Caki2 (cell line): ENCODE measurements around the gene INTS6. TPM values are rescaled to one million over a fixed set of nuclear protein-coding genes. Genes with fewer than 3 reads are reported as not detected.
A peak's percentile ranks its signal among the peaks of the same experiment; 100 is the strongest.

Experiments used
- DNase-seq: peaks from one replicate; pipeline ENCODE4 v3.0.0-alpha.2; 2015; ENCODE audit warnings: low read depth
- in situ Hi-C: cut with HindIII; loops from 2 replicates; pipeline ENCODE4 v1.10.0; 2016; ENCODE audit warnings: low sequenced_read_pairs, low pct_unique_long_range_greater_than_20kb, mixed read lengths
- total RNA-seq: library from RNA; depleted of rRNA; stranded (reverse); fragments of >200 nt; shearing (Covaris generic); gene quantifications from 2 replicates; pipeline ENCODE4 v1.2.3, GENCODE V29; 2014; ENCODE audit warnings: low replicate concordance; rRNA removed

INTS6 gene
- total RNA-seq: 13.3 and 26.8 TPM in 2 replicates

GRCh38 chr13:51452361-51453206 lies at the start of gene INTS6:
INTS6 (minus strand) TSS chr13:51453036; CDS start chr13:51452525, 511 bp downstream.
- DNase-seq: peak; percentile 97
- in situ Hi-C loops: no loop called here

- DNase-seq: no peak
- in situ Hi-C loops: no loop called here
Measured at GRCh38 chr13:51502153-51502651, 49.4 kb upstream of the INTS6 start.

GRCh38 chr13:51501592-51502152 lies 48.8 kb upstream of the INTS6 start:
- no peak for DNase-seq
- in situ Hi-C loops: no loop called here

- in situ Hi-C loops: no loop called here
- no peak for DNase-seq
Measured at GRCh38 chr13:51501096-51501495, 48.3 kb upstream of the INTS6 start.

- in situ Hi-C loops: no loop called here
Measured at GRCh38 chr13:51500687-51501086, 47.9 kb upstream of the INTS6 start.

GRCh38 chr13:51499841-51500240 lies 47.0 kb upstream of the INTS6 start:
- in situ Hi-C loops: no loop called here
- no peak for DNase-seq

More at GRCh38 chr13:51500687-51501086, 47.9 kb upstream of the INTS6 start:
- DNase-seq: no peak

- no peak for DNase-seq
- in situ Hi-C loops: no loop called here
Measured at GRCh38 chr13:51495316-51495715, 42.5 kb upstream of the INTS6 start.

- in situ Hi-C loops: no loop called here
- no peak for DNase-seq
Measured at GRCh38 chr13:51494156-51494555, 41.3 kb upstream of the INTS6 start.

- DNase-seq: no peak
- in situ Hi-C loops: no loop called here
Measured at GRCh38 chr13:51488212-51488611, 35.4 kb upstream of the INTS6 start.

- DNase-seq: no peak
- in situ Hi-C loops: no loop called here
Measured at GRCh38 chr13:51481656-51482055, 28.8 kb upstream of the INTS6 start.

GRCh38 chr13:51479199-51479523 lies 26.3 kb upstream of the INTS6 start:
- no peak for DNase-seq
- in situ Hi-C loops: no loop called here

- no peak for DNase-seq
- in situ Hi-C loops: no loop called here
Measured at GRCh38 chr13:51478418-51479198, 25.8 kb upstream of the INTS6 start.

- in situ Hi-C loops: no loop called here
- no peak for DNase-seq
Measured at GRCh38 chr13:51477653-51478324, 25.0 kb upstream of the INTS6 start.

GRCh38 chr13:51477149-51477548 lies 24.3 kb upstream of the INTS6 start:
- in situ Hi-C loops: no loop called here

GRCh38 chr13:51475727-51476501 lies 23.1 kb upstream of the INTS6 start:
- no peak for DNase-seq
- in situ Hi-C loops: no loop called here

More at GRCh38 chr13:51477149-51477548, 24.3 kb upstream of the INTS6 start:
- DNase-seq: no peak

GRCh38 chr13:51469790-51470189 lies 17.0 kb upstream of the INTS6 start:
- in situ Hi-C loops: no loop called here
- DNase-seq: no peak

GRCh38 chr13:51467730-51468129 lies 14.9 kb upstream of the INTS6 start:
- in situ Hi-C loops: no loop called here

GRCh38 chr13:51465124-51465523 lies 12.3 kb upstream of the INTS6 start:
- no peak for DNase-seq
- in situ Hi-C loops: no loop called here

More at GRCh38 chr13:51467730-51468129, 14.9 kb upstream of the INTS6 start:
- no peak for DNase-seq
